ENCODE measurements around the gene MTSS2.

The MTSS2 gene

GRCh38 chr16:70720425-70721201 is 34.8 kb upstream of the MTSS2 start:
- no peak overlapping the region for H3K4me3 ChIP-seq (ENCODE audit: low read depth, low read length)
- TF ChIP-seq CTCF (IDR thresholded peaks at IDR 0.05; ENCODE audit: low read depth, low read length) = no peak

- H3K4me3 ChIP-seq (ENCODE audit: low read depth, low read length) = no peak overlapping the region
- TF ChIP-seq CTCF (IDR thresholded peaks at IDR 0.05; ENCODE audit: low read depth, low read length) = no peak
These were observed 31.2 kb upstream of the MTSS2 start for GRCh38 chr16:70717065-70717464.

- no peak overlapping the region for H3K4me3 ChIP-seq (ENCODE audit: low read depth, low read length)
- no peak for TF ChIP-seq CTCF (IDR thresholded peaks at IDR 0.05; ENCODE audit: low read depth, low read length)
These were observed 30.1 kb upstream of the MTSS2 start for GRCh38 chr16:70715860-70716357.

GRCh38 chr16:70715055-70715858 is 29.4 kb upstream of the MTSS2 start:
- H3K4me3 ChIP-seq (ENCODE audit: low read depth, low read length) = no peak overlapping the region
- TF ChIP-seq CTCF (IDR thresholded peaks at IDR 0.05; ENCODE audit: low read depth, low read length) = no peak

GRCh38 chr16:70714581-70715054 is 28.8 kb upstream of the MTSS2 start:
- TF ChIP-seq CTCF (IDR thresholded peaks at IDR 0.05; ENCODE audit: low read depth, low read length) = no peak
- no peak overlapping the region for H3K4me3 ChIP-seq (ENCODE audit: low read depth, low read length)

GRCh38 chr16:70713824-70714223 is 28.0 kb upstream of the MTSS2 start:
- no peak for TF ChIP-seq CTCF (IDR thresholded peaks at IDR 0.05; ENCODE audit: low read depth, low read length)
- no peak overlapping the region for H3K4me3 ChIP-seq (ENCODE audit: low read depth, low read length)

- no peak for TF ChIP-seq CTCF (IDR thresholded peaks at IDR 0.05; ENCODE audit: low read depth, low read length)
- no peak overlapping the region for H3K4me3 ChIP-seq (ENCODE audit: low read depth, low read length)
These were observed 27.5 kb upstream of the MTSS2 start for GRCh38 chr16:70713342-70713741.

Data from WI38 (cell line).